PC-9 (cell line): ENCODE measurements around the gene SMAP1.
"Not testable (repeated sequence)": the region's sequence is repeated elsewhere in the genome, so short reads cannot be mapped to it uniquely, and the experiment has no call there.

Experiments
- EZH2 ChIP-seq: fragments of 200-600 bp; sonication (generic); IDR thresholded peaks from 2 replicates; pipeline ENCODE4 v1.8.0; 2017; ENCODE audit warnings: antibody characterized with exemption, low read depth
- TF ChIP-seq, protein P1 (sequence below): fragments of 200-600 bp; sonication (generic); conservative IDR thresholded peaks from 2 replicates; pipeline ENCODE4 v1.6.1; 2017; ENCODE audit warnings: mixed run types, antibody characterized with exemption, mild to moderate bottlenecking, moderate library complexity

DNA sequence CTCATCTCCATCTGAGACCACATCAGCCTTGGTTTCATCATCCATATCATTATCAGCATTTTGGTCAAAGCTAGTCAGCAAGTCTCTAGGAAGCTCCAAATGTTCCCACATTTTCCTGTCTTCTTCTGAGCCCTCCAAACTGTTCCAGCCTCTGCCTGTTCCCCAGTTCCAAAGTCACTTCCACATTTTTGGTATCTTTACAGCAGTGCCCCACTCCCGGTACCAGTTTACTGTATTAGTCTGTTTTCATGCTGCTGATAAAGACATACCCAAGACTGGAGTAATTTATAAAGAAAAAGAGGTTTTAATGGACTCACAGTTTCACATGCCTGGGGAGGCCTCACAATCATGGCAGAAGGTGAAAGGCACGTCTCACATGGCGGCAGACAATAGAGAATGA, 74.8 kb downstream of the SMAP1 start:
- TF ChIP-seq, protein P1, sequence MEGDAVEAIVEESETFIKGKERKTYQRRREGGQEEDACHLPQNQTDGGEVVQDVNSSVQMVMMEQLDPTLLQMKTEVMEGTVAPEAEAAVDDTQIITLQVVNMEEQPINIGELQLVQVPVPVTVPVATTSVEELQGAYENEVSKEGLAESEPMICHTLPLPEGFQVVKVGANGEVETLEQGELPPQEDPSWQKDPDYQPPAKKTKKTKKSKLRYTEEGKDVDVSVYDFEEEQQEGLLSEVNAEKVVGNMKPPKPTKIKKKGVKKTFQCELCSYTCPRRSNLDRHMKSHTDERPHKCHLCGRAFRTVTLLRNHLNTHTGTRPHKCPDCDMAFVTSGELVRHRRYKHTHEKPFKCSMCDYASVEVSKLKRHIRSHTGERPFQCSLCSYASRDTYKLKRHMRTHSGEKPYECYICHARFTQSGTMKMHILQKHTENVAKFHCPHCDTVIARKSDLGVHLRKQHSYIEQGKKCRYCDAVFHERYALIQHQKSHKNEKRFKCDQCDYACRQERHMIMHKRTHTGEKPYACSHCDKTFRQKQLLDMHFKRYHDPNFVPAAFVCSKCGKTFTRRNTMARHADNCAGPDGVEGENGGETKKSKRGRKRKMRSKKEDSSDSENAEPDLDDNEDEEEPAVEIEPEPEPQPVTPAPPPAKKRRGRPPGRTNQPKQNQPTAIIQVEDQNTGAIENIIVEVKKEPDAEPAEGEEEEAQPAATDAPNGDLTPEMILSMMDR, result not testable (repeated sequence)
- not testable (repeated sequence) for TF ChIP-seq EZH2
